Measurements from ENCODE around the gene MIEF2.
A peak's percentile ranks its signal among the peaks of the same experiment; 100 is the strongest.

The MIEF2 gene

DNA sequence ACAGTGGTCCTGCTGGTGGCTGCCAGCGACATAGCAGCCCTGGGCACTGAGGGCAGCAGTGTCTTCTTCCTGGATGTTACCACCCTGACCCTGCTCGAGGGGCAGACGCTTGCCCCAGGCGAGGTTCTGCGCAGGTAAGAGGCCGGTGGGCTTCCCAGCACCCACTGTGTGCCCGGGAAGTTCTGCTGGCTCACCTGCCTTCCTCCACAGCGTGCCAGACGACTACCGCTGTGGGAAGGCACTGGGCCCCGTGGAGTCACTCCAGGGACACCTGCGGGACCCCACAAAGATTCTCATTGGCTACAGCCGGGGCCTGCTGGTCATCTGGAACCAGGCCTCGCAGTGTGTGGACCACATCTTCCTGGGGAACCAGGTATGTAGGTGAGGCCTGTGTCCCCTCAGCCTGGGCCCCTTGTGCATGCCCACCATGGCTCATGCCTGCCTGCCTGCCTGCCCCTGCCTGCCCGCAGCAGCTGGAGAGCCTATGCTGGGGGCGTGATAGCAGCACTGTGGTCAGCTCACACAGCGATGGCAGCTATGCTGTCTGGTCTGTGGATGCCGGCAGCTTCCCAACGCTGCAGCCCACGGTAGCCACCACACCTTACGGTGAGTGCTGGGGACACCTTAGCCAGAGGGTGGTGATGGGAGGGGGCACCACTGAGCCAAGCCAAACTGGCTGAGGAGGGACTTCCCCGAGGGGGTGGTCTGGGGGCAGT is 26.5 kb upstream of the MIEF2 start:
- DNase-seq, result no peak
- in situ Hi-C loops (cut with MboI; ENCODE audit: low pct_unique_long_range_greater_than_20kb, low sequenced_read_pairs), result no loop called here

DNA sequence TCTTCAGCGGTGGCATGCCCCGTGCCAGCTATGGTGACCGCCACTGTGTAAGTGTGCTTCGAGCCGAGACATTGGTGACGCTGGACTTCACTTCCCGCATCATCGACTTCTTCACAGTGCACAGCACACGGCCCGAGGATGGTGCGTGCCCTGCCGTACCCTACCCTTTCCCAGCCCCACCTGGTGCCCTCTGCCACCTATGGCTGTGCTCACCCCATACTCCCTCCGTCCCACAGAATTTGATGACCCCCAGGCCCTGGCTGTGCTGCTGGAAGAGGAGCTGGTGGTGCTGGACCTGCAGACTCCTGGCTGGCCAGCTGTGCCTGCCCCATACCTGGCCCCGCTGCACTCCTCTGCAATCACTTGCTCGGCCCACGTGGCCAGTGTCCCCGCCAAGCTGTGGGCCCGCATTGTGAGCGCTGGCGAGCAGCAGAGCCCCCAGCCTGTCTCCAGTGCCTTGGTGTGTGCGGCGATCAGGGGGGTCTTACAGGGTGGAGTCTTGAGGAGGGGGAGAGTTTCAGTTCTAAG is 25.5 kb upstream of the MIEF2 start:
- no peak for DNase-seq
- in situ Hi-C loops (cut with MboI; ENCODE audit: low pct_unique_long_range_greater_than_20kb, low sequenced_read_pairs), result no loop called here

DNA sequence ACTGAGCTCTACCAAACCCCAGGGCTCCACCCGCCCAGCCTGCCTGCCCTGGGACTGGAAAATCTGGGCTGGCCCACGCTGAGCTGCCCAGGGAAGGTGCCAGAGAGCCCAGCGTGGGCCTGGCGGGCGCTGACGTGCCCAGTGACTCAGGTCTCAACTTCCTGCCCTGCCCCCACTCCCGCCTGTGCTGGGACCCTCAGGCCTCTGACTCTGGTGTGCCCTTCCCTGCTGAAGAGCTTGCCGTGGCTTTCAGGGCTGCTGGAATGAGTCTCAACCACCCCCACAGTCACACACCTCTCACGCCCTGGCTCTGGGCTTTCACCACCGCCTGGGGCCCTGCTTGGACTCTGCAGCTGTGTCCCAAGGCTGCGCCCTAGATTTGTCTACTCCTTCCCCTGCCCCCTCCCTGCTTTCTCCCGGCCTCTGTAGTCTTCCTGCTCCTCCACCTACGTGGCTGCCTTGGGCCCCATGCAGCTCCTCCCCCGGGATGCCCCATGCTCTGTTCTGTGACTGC is 24.7 kb upstream of the MIEF2 start:
- DNase-seq, result no peak
- in situ Hi-C loops (cut with MboI; ENCODE audit: low pct_unique_long_range_greater_than_20kb, low sequenced_read_pairs), result no loop called here

DNA sequence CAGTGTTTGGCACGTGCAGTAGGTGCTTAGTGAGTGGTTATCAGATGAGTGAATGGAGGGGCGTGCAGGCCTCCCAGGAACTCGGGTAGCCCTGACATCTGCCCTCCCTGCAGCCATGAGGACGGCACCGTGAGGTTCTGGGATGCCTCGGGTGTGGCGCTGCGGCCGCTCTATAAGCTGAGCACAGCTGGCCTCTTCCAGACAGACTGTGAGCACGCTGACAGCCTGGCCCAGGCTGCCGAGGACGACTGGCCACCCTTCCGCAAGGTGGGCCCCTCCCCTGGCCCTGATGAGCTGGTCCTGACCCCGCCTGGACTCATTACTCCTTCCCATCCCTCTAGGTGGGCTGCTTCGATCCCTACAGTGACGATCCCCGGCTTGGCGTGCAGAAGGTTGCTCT is 24.0 kb upstream of the MIEF2 start:
- no peak for DNase-seq
- in situ Hi-C loops (cut with MboI; ENCODE audit: low pct_unique_long_range_greater_than_20kb, low sequenced_read_pairs), result no loop called here

DNA sequence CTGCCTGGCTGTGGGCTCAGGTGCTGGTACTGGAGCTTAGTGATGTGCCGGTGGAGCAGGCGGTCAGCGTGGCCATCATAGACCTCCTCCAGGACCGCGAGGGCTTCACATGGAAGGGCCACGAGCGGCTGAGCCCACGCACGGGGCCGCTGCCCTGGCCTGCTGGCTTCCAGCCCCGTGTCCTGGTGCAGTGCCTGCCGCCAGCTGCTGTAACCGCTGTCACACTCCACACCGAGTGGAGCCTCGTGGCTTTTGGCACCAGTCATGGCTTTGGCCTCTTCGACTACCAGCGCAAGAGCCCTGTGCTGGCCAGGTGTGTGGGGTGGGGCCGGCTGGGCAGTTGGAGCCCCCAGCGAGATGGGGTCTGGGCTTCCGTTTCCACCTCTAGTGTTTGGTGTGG is 23.0 kb upstream of the MIEF2 start:
- in situ Hi-C loops (cut with MboI; ENCODE audit: low pct_unique_long_range_greater_than_20kb, low sequenced_read_pairs), result no loop called here
- no peak for DNase-seq

DNA sequence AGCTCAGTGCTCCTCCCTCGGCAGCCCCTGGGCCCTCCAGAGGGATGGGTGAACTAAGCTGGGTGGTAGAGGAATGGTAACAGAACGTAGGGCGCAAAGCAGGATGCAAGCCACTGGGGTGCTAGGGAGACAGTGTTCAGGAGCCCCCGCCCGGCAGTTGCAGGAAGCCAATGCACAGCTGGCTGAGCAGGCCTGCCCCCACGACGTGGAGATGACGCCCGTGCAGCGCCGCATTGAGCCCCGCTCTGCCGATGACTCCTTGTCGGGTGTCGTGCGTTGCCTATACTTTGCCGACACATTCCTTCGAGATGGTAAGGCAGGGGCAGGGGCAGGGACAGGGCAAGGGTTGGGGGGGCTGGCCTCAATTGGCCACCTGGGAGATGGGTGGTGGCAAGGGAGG is 22.2 kb upstream of the MIEF2 start:
- DNase-seq, result no peak
- in situ Hi-C loops (cut with MboI; ENCODE audit: low pct_unique_long_range_greater_than_20kb, low sequenced_read_pairs), result no loop called here

DNA sequence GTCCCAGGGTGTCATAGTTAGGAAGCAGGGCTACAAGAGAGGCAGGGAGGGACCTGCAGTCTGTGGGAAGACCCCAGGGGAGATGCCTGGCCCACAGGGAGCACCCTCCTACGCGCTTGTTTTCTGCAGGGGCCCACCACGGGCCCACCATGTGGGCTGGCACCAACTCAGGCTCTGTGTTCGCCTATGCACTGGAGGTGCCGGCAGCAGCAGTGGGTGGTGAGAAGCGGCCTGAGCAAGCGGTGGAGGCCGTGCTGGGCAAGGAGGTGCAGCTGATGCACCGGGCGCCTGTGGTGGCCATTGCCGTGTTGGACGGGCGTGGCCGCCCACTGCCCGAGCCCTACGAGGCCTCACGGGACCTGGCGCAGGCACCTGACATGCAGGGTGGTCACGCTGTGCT is 20.0 kb upstream of the MIEF2 start:
- in situ Hi-C loops (cut with MboI; ENCODE audit: low pct_unique_long_range_greater_than_20kb, low sequenced_read_pairs), result no loop called here
- DNase-seq, result no peak

DNA sequence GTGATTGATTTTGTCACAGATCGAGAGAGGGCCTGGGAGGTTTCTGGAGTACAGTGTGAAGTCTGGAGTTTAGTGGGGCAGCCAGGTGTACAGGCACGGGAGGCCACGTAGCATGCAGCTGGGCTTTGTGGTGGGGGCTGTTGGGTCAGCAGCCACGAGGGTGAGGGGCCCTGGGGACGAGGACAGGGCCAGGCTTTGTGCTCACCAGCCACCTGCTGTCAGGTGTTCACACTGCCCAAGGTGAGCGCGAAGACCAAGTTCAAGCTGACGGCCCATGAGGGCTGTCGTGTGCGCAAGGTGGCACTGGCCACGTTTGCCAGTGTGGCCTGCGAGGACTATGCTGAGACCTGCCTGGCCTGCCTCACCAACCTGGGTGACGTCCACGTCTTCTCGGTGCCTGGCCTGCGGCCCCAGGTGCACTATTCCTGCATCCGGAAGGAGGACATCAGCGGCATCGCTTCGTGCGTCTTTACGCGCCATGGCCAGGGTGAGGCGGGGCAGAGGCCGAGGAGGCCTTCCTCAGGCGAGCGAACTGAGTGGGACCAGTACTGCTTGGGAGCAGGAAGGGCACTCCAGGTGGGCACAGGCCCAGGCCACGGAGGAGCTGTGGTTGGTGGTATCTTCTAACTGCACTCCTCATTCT is 19.1 kb upstream of the MIEF2 start:
- in situ Hi-C loops (cut with MboI; ENCODE audit: low pct_unique_long_range_greater_than_20kb, low sequenced_read_pairs), result no loop called here
- no peak for DNase-seq

DNA sequence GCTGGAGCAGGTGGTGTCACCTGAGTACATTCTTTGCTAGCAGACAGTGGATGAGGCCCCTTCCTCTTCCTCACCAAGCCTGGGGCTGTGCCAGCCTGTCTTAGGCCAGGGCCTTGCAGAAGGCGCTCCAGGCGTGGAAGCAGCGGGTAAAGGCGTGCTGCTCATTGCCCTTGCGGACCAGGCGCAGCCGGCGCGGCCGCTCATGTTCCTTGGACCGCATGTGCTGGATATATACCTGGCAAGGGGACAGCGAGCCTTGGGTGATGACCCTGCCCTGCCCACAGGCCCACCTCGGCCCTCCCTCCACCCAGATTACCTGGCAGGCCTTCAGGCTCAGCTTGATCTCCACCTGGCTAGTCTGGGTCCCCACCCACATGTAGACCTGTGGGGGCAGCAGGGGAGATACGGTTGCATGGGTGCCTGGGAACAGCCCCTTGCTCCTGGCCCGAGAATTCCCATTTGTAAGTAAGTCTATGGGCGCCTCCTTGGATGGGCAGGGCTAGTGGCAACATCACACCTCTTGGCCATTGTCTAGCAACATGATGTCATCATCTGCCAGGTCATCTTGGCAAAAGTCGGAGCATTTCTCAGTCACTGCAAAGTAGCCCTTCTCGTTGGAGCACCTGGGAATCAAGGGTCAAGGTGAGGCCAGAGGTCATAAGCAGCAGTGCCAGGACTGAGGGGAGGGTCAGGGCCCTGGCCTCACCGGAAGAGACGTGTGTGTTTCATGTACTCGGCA is 15.3 kb upstream of the MIEF2 start:
- in situ Hi-C loops (cut with MboI; ENCODE audit: low pct_unique_long_range_greater_than_20kb, low sequenced_read_pairs), result no loop called here
- no peak for DNase-seq

DNA sequence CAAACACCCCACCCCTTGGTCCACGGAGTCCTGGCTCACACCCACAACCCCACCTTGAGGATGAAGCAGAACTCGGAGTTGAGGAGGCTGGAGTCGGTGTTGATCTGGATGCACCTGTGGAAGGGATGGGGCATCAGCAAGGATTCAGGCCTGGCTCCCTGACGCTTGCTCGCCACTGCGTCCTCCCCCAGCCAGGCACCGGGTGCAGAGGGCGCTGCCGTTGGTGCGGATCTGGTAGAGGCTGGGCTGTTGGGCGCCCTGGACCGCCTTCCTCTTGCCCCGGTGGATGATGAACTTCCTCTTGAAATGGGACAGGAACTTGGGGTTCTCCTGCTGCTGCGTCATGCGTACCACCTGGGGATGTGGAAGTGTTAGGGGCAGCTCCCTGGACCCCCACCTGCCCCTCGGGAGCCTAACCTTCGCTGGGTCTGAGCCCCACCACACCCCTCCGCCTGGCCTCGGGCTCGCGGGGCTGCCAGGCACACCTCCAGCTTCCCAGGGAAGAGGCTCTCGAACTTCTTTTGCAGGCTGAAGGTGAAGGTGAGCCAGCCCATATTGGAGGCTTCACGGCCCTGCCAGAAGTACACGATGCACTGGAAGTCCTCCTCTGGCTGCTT is 14.2 kb upstream of the MIEF2 start:
- DNase-seq, result no peak
- in situ Hi-C loops (cut with MboI; ENCODE audit: low pct_unique_long_range_greater_than_20kb, low sequenced_read_pairs), result no loop called here

DNA sequence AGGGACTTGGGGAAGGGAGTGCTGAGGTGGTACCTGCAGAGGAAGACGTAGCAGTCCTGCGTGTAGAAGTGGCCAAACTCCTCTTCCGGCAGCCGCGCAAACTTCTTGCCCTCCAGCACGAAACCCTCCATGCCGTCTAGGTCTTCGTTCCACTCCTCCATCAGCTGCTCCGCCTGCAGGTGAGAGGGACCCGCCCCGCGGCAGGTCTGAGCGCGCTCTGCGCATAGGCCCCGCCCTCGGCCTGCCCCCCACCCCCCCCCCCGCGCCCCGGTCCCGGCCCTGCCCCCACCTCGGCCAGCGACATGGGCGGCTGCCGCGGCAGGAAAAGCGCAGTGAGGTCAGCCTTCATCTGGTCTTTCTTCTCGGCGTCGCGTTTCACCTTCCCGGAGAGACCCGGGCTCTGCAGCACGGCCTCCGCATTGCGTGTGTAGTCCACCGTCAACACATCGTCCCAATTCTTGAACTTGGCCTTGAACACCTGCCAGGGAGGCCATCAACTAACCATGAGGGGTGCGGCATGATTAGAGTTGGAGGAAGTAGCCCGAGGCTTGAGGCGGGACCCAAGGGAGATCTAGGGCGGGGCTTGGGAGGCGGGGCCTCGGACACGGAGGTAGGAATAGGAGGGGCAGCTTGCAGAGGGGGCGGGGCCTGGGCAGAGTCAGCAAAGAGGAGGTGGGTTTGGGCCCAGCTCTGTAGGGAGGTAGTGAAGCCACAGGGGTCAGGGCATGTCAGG is 13.4 kb upstream of the MIEF2 start:
- in situ Hi-C loops (cut with MboI; ENCODE audit: low pct_unique_long_range_greater_than_20kb, low sequenced_read_pairs), result no loop called here
- DNase-seq, result peak; percentile 25

DNA sequence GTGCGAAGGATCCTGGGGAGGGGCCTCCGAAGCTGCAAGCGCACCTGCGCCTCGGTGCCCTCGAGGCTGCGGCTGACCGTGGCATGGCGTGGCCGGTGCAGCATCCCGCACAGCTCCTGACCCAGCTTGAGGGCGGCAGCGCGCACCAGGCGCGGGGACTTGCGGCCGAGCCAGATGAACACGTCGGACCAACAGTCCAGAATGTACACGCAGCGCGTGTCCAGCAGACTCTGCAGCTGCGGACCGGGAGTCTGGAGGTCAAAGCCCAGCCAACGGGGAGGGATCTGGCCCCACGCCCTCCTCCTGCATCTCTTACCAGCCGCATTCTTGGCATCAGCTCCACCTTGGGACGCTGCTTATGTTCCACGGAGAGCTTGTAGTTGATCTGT is 12.9 kb upstream of the MIEF2 start:
- DNase-seq, result no peak
- in situ Hi-C loops (cut with MboI; ENCODE audit: low pct_unique_long_range_greater_than_20kb, low sequenced_read_pairs), result no loop called here

DNA sequence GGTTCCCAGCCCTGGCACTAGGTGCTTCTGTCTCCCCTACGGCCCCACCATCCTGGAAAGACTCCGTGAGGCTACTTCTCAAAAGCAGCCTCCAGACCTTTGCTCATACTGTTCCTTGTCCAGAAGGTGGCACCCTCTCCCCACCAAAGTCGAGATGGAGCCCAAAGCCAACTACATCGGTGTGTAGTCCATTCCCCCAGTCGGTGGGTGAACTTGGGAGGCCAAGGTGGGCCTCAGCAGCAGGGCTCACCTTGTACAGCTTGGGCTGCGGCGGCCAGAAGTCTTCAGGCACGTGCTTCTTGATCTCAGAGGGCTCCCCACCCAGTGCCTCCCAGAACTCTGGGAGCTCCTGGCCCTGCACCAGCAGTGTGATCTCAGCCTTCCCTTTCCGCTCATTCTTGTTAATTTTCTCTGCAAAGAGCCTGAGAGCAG is 12.1 kb upstream of the MIEF2 start:
- in situ Hi-C loops (cut with MboI; ENCODE audit: low pct_unique_long_range_greater_than_20kb, low sequenced_read_pairs), result no loop called here
- DNase-seq, result peak; percentile 68

DNA sequence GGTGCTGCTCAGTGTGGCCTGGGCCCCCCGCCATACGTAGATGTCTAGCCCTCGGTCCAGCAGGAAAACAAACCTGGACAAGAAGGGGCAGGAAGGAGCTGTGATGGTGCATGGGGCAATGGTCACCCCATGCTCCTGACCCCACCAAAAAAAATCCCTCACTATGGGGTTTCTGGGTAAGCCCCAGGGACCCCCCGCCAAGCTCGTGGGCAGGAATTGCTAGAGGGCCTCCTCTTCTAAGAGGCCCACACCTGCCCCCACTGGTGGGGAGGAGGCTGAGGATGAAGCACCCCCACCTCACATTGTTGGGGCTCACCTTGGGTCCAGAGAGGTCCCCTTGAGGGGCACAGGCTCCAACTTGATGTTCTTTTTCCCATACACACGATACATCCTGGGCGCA is 11.7 kb upstream of the MIEF2 start:
- in situ Hi-C loops (cut with MboI; ENCODE audit: low pct_unique_long_range_greater_than_20kb, low sequenced_read_pairs), result no loop called here
- no peak for DNase-seq

DNA sequence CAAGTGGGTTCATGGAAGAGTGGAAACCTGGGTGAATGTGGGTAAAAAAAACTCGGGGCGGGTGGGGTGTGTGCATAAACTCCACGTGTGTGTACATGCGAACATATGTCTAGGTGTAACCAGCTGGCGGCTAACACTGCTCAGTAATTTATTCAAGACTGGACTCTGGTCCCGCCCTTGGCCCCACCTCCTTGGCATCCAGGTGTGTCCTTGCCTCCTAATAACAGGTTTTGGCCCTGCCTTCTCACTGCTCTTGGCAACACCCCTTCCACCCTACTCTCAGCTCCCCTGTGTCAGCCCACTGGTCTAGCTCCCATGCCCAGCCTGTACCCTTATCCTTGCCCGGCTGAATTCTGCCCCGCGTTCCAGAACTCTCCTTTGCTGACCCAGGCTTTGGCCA is 10.2 kb upstream of the MIEF2 start:
- no peak for DNase-seq
- in situ Hi-C loops (cut with MboI; ENCODE audit: low pct_unique_long_range_greater_than_20kb, low sequenced_read_pairs), result no loop called here

DNA sequence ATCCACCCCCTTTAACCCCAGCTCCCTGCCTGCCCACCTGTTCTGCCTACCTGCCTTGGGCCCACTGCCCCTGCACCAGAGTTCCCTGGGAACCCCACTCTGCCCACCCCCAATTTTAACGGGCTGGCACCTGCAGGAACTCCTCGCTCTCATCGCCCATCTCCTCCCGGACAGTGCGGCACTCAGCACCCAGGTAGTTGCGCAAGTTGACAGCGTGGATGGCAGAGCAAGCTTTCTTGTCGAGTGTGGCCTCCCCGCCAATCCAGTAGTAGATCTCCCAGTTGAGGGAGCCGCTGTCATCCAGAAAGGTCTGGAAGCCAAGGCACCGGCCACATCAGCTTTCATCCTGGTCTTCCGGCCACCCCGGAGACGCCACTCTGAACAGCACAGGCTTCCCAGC is 9.8 kb upstream of the MIEF2 start:
- in situ Hi-C loops (cut with MboI; ENCODE audit: low pct_unique_long_range_greater_than_20kb, low sequenced_read_pairs), result no loop called here

DNA sequence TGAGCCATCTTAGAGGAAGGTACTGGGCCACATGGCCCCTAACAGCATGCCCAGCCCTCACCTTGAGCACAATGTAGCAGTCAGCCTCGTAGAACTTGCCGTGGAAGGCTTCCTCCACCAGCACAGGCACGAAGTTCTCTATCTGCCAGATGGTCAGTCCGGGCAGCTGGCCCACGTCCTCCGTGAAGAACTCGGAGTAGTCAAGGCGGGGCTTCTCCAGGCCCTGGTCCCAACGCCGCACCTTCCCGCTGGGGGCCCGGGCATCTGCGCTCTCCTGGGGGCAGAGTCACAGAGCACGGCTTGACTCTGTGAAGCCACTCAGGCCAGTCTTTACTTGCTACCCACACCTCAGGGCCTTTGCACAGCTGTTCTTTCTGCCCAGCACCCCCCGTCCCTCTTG is 9.3 kb upstream of the MIEF2 start:
- in situ Hi-C loops (cut with MboI; ENCODE audit: low pct_unique_long_range_greater_than_20kb, low sequenced_read_pairs), result no loop called here
- DNase-seq, result no peak

More for the DNA sequence above, 9.8 kb upstream of the MIEF2 start:
- no peak for DNase-seq

DNA sequence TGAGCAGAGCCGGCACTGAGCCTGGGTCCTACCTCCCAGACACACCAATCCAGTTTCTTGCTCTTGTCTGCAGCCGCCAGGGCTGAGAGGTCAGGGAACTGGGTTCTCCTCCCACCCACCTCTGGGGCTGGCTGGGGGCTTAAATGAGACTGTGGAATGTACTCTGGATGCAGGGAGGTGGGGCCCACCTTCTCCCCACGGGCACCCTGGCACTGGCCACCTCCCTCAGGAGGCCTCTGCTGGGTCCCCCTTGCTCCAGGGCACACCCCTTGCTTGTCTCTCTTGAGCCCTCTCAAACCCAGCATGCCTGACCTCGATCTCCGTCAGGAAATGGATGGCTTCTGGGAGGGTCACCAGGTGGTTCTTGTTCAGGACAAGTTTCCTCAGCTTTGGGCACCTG is 8.3 kb upstream of the MIEF2 start:
- no peak for DNase-seq
- in situ Hi-C loops (cut with MboI; ENCODE audit: low pct_unique_long_range_greater_than_20kb, low sequenced_read_pairs), result no loop called here

All from KBM-7 (cell line).